Fibroblast of upper back skin (primary cell): ENCODE data around the gene SCN5A.

Experiments
- DNase-seq: peaks from one replicate; pipeline ENCODE4 v3.0.0-alpha.2; 2013

Gene SCN5A

DNA sequence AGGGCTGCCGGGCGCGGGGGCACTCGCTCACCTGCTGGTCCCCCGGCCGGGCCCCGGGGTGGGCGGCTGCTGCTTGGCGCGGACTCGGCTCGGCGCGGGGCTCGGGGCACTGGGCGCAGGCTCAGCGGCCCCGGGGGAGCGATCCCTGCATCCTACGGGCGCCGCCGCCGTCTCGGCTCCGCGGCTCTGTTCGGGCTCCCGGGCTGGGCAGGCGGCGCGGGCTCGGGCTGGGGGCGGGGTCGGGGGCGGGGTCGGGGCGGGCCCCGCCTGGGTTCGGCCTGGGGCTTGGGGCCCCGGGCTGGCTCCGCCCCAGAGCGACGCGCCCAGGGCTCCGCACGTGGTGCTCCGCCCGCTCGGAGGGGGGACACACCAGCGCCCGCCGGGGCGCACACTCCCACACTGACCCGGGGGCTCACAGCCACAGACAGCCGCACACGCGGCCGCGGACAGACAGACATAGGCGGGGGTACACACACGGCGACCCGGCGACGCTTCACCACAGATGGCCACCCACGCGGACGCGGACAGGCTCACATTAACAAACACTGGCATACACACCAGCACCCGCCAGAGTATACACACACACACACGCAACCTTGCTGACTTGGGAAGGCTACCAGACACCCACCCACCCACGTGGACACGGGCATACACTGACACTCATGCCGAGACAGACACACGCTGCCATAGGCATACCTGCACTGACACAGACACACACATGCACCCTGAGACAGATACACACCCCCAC is at the start of gene SCN5A:
Gene SCN5A (minus strand): TSS at position 188 of the 748 bp plus-strand sequence. CDS start 16,380 bp downstream, outside the sequence.
- peak; percentile 11 for DNase-seq

DNA sequence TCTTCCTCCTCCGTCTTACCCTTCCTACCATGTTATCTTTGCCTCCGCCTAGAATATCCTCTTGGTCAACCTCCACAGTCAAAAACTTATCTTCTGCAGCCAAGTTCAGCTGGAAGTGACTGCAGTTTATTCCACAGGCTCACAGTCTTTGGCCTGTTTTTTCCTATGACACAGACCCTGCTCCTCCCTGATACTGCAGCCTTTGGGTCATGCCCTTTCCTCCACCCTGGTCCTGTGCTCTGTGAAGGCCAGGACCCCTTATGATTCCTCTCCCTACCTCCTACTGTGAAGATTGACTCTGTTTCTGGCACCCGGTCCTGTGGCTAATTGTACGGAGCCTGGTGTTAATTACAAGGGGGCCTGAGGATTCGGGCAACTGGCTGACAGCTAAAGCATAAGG is 49.3 kb upstream of the SCN5A start:
- DNase-seq = no peak

DNA sequence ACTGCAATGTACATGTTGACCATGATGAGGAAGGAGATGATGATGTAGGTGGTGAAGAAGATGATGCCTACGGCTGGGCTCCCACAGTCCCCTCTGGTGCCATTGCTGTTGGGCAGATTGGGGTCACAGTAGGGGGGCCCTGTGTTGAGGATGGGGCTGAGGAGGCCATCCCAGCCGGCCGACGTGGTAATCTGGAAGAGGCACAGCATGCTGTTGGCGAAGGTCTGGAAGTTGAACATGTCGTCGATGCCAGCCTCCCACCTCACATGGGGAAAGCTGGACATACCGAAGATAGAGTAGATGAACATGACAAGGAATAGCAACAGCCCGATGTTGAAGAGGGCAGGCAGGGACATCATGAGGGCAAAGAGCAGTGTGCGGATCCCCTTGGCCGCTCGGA is 48.6 kb upstream of the SCN5A start:
- no peak for DNase-seq

DNA sequence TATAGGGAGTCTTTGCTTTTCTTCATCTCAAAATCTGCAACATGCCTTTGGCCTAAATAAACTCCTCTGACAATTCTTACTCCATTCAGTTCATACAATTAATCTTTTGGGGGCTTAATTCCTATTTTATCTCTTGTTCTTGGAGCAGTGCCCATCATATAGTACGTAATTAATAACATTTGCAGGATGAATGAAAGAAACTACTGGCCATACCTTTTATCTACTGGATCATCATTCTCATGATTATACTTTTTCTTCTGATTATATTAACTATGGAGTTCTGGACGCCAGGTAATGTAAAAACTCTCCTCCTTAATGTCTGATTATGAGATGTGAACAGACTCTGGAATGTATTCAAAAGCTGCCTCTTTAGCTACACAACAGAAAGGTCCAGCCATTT is 46.5 kb upstream of the SCN5A start:
- DNase-seq = no peak

DNA sequence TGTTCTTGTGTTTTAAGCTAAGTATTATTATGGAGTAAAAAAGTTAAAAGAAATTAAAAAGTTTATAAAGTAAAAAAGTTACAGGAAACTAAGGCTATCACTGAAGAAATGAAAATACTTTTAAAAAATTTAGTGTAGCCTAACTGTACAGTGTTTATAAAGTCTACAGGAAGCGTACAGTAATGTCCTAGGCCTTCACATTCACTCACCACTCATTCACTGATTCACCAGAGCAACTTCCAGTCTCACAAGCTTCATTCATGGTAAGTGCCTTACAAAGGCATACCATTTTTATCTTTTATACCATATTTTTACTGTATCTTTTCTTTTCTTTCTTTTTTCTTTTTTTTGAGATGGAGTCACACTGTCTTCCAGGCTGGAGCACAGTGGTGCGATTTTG is 40.7 kb upstream of the SCN5A start:
- DNase-seq = no peak

DNA sequence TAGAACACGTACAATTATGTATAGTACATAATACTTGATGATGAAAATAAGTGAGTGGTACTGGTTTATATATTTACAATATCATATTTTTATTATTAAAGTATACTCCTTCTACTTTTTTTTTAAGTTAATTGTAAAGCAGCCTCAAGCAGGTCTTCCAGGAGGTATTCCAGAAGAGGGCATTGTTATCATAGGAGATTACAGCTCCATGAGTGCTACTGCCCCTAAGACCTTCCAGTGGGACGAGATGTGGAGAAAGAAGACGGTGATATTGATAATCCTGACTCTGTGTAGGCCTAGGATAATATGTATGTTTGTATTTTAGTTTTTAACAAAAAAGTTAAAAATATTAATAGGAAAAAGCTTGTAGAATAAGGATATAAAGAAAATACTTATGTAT is 40.3 kb upstream of the SCN5A start:
- no peak for DNase-seq

DNA sequence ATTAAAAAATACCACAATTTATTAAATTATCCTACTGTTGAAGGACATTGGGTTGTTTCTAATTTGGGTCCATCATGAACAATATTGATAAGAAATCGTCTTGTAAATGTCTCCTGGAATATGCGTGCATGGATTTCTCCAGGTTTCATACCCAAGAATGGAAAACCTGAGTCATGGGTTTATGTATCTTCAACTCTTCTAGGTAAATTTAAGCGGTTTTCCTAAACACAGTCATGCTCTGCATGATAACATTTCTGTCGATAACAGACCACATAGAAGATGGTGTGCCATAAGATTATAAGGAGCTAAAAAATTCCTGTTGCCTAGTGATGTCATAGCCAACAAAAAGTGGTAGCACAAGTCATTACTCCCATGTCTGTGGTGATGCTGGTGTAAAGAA is 39.9 kb upstream of the SCN5A start:
- DNase-seq = no peak

DNA sequence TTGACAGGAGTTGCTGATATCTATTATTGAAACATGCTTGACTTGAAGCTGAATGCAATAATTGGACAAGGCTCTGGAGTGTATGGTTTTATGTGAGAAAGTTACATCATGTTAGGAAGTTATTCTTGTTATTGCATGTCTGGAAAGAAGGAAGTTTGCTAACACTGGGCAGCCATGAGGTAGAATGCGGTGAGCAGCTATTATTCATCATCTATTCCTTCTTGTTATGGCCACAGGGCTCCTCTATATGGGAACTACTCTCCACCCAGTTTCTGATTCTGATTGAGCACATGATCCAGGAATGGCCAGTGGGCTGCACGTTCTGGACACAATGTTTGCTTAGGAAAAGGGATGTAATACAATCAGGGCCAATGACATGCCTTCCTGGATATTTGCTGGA is 37.8 kb upstream of the SCN5A start:
- no peak for DNase-seq

DNA sequence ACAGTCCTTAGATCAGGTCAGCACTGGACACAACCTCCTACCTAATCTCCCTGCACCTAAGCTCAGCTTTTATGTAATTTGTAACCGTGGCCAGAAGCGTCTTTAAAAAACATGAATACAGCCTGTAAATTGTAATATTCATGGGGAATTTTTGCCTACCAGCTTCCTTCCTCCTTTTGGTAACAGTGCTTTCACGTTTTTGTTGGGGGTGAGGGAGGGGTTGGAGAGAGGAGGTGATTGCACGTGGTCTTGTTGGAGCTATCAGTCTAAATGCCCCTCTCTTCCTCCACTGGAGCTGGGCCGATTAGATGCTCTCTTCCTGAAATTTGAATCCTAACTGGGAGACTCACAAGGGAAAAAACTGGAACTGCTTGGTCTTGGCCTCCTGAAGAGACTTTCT is 35.1 kb upstream of the SCN5A start:
- DNase-seq = no peak

DNA sequence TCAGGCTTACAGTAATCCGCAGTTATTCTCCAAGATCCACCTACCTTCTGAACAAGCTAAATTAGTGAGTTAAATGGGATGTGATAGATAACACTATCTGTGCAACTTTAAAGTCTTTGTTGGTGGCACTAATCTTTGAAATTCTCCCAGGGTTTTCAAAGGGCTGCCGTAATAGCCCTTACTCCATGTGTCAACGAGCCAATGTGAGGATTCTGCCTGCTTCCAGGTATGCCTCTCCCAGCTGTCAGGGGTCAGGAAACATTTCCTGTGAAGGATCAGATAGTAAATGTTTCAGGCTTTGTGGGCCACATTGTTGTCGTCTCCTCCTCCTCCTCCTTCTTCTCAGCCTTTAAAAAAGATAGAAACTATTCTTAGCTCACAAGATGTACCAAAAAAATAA is 20.2 kb upstream of the SCN5A start:
- DNase-seq = no peak

DNA sequence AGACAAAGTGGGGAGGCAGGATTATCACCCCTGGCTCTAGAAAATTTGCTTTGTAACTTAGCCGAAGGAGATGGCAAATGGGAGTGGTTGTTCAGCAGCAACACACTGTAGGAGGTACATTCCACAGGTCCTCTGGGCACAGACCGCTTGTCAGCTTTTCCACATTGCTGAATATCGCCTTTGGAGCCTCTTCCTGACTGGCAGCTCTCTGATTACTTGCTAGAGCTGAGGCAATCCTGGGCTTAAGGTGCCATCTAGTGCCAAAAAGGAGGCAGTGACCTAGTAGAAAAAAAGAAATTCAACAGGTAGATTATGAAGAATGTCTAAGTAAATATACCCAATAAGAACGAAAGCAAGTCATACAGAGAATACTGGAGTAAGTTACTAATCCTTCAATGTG is 13.1 kb upstream of the SCN5A start:
- peak; percentile 25 for DNase-seq

DNA sequence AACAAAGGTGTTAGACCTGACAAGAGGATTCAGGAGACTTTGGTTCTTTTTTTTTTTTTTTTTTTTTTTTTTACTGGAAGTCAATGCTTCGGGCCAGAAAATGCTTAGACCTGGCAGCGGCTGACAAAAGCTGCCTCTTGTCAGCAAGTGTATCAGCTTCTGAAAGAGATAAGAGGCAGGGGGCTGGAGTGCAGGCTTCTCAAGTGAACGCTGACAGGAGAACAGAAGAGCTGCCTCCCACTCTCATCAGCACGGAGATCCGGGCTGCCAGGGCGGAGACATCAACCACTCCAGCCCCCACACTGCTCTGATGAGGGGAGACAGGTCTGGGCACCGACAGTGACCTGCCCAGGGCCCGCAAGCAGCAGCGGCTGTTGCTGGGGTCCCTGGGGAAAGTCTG is 9.4 kb upstream of the SCN5A start:
- no peak for DNase-seq

DNA sequence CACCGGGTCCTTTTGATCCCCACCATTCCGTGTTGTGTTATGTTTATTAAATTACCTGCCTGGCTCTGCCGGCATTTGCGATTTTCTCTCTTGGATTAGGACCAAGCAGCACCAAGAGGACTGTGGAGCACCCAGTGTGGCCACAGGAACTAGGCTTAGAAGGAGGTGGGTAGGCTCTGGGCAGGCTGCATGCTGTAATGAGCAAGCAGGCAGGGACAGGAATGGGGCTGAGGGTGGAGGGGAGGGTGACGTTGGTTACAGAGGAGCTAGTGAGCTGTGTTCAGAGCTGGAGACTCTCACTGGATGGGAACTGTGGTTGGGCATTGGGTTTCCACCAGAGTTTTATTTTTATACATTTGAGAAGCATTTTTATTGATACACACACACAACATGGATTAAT is 7.9 kb upstream of the SCN5A start:
- DNase-seq = no peak

DNA sequence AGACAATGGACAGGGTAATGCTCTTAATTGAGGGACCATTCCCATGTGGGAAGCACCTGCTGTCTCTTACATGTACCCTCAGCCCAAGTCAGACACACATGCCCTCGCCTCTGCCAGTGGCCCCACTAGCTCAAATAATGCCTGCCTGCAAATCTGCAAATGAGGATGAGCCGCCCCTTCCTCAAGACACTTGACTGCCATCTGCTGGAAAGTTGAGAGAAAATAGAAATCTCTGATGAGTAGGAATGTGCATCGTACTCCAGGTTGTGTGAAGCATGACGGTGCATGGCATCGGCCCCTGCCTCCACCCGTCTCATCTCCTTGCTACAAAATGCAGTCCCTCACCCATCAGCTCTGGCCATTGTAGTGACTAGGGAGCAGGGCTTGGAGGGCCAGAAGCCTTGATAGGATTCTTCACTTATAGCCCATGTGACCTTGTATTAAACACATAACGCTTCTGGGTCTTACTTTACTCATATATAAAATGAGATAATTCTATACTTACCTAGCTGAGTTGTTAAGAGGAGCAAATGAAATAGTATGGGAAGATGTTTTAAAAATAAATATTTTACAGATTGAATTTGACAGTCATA is 6.3 kb upstream of the SCN5A start:
- DNase-seq = peak; percentile 38

DNA sequence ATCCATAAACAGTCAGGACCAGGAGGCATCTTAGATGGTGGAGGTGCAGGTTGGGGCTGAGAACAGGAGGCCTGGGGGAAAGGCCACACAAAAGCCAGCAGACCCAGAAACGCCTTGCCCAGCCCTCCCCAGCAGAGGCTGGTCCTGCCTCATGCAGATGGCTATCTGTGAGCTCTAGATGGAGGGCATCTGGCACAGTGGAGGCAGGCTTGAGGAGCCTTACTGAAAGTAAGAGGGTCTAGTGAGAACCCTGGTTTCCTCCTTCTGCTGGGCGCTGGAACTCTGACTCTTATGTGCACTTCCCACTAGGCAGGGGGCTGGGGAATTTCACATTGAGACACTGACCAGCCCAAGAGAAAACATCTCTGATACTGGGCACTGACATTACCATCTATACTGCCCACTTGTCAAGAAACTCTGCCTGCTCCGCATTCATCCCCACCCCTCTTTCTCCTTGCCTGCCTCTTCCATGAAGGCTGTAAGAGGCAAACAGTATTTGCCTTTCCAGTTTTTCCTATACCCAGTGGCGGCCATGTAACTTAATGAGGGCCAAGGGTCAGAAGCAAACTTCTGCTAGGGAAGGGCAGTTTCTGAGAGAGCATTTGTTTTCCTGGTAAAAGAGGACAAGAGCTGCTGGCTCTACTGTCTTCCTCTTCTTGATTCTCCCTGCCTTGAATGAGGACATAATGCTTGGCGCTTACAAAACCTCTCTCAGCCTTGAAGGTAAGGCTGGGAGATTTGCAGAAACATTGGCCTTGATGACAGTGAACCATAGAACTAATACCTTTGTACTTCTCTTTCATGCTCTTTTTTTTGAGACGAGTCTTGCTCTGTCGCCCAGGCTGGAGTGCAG is 4.4 kb upstream of the SCN5A start:
- DNase-seq = no peak

DNA sequence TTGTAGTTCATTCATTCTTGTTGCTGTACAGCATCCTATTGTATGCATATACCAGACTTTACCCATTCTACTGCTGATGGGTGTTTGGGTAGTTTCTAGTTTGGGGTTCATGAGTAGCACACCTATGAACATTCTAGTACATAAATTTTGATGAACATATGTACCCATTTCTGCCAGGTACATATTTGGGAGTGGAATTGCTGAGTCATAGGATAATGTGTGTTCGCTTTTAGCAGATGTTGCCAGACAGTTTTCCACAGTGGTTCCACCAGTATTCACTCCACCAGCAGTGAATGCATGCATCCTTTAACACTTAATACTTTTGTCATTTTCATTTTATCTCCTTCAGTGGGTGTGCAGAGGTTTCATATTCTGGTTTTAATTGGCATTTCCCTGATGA is 3.4 kb upstream of the SCN5A start:
- DNase-seq = no peak

DNA sequence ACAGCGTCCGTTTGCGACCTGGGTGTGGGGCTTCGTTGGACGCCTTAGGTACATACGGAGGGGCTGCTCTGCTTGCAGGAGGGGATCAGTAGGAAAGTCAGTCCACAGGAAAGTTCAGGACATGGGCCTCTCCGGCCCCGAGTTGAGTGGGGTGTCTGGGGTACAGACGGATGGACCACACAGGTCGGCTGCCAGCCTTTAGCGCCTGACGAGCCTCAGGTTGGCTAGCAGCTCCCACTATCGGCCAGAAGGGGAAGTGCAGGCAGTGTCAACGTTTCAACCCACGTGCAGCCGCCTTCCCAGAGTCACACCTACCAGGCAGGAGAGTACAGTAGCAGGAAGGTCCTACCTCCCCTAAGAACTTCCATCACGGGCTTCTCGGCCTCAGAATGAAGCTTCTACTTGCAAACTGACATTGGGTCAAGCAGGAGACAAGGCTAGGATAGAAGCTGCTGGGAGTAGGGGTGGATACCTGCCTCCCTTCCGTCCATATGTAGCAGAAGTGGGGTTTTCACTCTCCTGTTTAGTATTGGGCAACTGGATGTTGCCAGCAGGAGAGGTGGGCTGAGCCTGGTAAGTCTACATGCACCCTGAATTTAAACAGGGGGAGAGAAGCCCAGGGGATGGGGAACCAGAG is 1.8 kb upstream of the SCN5A start:
- peak; percentile 42 for DNase-seq

DNA sequence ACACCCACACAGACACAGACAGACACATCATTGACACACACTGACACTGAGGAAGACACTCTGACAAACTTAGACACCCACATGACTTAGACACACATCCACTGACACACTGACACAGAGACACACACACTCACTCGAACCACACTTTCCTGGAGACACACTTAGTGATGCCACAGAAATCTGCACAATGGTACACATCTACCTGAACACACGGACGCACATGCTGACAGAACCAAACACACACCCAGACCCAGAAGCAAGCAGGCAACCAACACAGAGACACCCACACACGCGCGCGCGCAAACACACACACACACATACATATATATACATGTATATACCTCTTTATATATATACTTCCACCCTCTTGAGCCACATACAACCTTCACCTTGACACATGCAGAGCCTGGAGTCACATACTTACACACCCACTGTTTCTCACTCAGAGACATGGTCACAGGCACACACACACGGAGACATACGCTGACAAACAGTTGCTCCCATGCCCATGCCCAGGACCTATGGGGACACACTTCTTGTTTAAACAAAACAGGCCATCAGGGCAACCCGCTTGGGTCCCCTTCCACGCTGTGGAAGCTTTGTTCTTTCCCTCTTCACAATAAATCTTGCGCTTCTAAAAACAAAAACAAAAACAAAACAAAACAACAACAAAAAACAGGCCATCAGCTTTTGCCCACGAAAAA is 913 bp upstream of the SCN5A start:
- DNase-seq = no peak

DNA sequence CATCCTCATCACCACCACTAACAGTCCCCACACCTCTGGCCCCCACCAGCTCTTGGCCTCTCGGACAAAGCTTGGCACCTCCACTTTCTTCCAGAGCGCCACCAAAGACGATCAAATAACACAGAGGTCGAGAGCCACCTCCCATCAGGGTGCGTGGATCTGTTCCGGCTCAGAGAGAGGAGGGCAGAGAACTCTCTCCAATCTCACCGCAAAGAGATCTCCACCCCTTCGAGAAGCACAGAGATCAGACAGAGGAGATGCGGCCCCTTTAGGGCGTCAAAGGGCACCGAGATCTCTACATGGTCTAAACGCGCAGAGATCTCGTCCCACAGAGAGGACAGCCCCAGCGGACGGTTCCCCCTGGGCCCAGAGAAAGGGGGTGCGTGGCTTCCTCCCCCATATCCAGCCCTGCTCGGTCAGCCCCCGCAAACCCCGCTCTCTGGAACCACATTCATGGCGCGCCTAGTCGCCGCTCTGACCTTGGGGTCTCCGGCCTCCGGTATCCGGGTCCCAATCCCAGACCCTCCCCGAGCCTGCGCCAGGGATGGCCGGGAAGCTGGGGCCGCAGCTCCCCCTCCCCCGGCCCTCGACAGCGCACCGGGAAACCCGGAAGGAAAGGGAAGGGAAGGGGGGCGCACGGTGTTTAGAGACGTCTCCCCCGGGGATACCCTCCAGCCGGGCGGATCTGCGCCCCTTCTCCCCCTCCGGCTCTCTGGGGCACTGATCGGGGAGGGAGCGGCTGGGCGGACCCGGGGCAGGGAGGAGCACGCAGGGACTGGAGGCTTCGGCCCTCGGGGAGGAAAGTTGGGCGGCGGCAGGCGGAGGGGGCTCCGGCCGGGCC is 608 bp downstream of the SCN5A start:
- DNase-seq = no peak

DNA sequence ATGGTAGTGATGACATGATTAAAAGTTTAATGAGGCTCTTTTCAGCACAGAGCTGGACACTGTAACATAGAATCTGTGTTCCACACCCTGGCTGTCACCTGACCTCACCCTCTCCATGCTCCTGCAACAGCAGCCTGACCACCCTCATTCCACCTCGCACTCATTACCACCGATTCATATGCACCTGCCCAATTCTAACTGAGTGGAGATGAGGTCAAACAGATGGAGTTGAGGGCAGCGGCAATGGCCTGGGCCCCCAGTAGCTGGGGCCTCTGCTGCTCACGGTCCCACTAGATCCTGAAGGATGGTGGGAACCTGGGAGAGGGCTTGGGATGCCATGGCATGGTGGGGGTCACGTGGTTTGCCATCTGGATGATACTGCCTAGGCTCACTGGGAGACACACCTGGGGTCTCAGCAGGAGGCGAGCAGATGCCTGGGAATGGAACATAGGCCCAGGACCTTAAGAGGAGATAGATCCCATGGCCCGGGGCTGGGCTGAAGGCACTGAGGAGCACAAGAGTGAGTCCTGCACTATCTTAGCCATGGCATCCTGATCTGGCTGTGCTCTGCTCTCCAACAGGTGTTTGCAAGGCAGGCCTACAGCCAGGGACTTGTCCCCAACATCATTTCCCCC is 1.3 kb downstream of the SCN5A start:
- DNase-seq = no peak

DNA sequence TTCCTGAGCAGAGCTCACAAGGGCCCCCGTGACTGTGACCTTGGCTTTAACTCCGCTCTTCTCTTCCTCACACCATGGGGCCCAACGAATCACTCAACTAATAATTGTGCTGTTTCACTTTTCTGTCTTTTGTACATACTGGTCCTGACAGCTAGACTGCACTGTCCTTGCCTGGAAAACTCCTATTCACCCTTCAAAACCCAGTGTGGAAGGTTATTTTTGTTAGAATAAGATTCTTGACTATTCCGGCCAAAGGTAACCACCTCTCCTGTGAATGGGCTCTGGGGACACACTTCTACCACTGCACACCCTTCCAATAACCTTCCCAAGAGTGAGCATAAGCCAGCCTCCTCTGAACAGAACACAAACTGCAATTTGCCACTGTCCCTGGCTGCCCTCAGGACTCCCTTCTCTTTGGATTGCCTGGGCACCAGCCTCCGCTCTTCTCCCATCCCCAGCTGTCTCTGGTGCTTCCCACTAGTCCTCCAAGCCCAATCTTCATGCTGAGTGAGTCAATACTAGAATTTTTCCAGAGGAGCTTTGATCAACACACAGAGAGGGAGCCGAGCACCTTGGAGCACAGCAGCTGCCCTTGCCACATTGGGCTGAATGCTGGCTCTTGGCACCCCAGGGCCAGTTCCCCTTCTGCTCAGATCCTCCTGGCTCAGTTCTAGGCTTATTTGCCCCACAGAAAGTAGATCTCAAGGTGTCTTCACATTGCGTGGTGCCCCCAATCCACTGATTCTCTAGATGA is 2.1 kb downstream of the SCN5A start:
- DNase-seq = no peak
